PC-3 (cell line): Measurements from ENCODE around the gene EMC9. TPM values are rescaled to one million over a fixed set of nuclear protein-coding genes. Genes with fewer than 3 reads are reported as not detected.

Source experiments
- ATAC-seq: fragments of 200-7000 bp; cut with Tn5 transposase; 2 replicates; pipeline ENCODE4 v1.9.1; 2020; ENCODE audit warnings: mild to moderate bottlenecking, moderate library complexity
- BruUV-seq: library from RNA; stranded (reverse); fragments of 400-500 nt; replicated peaks from 2 replicates; lab custom pipeline; 2021; lab: Mats Ljungman, UMichigan
- CTCF ChIA-PET: fragments of 300-600 bp; sonication (Branson Sonifier 250); formaldehyde crosslinking; loops from one replicate; lab custom pipeline; 2022; ENCODE audit warnings: antibody characterized with exemption; lab: Charles Lee
- POLR2A ChIA-PET: fragments of 300-600 bp; sonication (Branson Sonifier 250); formaldehyde crosslinking; loops from one replicate; lab custom pipeline; 2022; ENCODE audit warnings: antibody characterized with exemption; ENCODE audit not compliant: unreplicated experiment; lab: Charles Lee
- DNase-seq: peaks from one replicate; pipeline ENCODE4 v3.0.0-alpha.2; 2015
- H2AFZ ChIP-seq: fragments of 300-600 bp; sonication (generic); 2 replicates; pipeline ENCODE4 v1.6.0; 2016; ENCODE audit warnings: antibody characterized with exemption, low read length
- H3F3A ChIP-seq: fragments of 300-600 bp; sonication (generic); one replicate; pipeline ENCODE4 v1.6.0; 2017; ENCODE audit warnings: antibody characterized with exemption, low read length, control low read depth, mild to moderate bottlenecking; ENCODE audit not compliant: unreplicated experiment
- H3K27ac ChIP-seq: fragments of 300-600 bp; sonication (generic); 2 replicates; pipeline ENCODE4 v1.5.1; 2016; ENCODE audit warnings: mild to moderate bottlenecking, low read length
- H3K27me3 ChIP-seq: fragments of 300-600 bp; sonication (generic); 2 replicates; pipeline ENCODE4 v1.6.1; 2016; ENCODE audit warnings: low read length, mixed read lengths
- H3K36me3 ChIP-seq: fragments of 300-600 bp; sonication (generic); 2 replicates; pipeline ENCODE4 v1.6.1; 2016; ENCODE audit warnings: low read depth, mixed run types, low read length, mixed read lengths
- H3K4me1 ChIP-seq: fragments of 300-600 bp; sonication (generic); 2 replicates; pipeline ENCODE4 v1.5.1; 2016; ENCODE audit warnings: low read length; ENCODE audit not compliant: insufficient read depth
- H3K4me2 ChIP-seq: fragments of 300-600 bp; sonication (generic); 2 replicates; pipeline ENCODE4 v1.6.0; 2016; ENCODE audit warnings: low read length
- H3K4me3 ChIP-seq: fragments of 300-600 bp; sonication (generic); 2 replicates; pipeline ENCODE4 v1.5.1; 2016; ENCODE audit warnings: mild to moderate bottlenecking, low read length, mixed read lengths
- H3K79me2 ChIP-seq: fragments of 300-600 bp; sonication (generic); 2 replicates; pipeline ENCODE4 v1.6.1; 2017; ENCODE audit warnings: low read length, mixed read lengths
- H3K9ac ChIP-seq: fragments of 300-600 bp; sonication (generic); 2 replicates; pipeline ENCODE4 v1.6.0; 2016; ENCODE audit warnings: mild to moderate bottlenecking, low read length
- H3K9me2 ChIP-seq: fragments of 300-600 bp; sonication (generic); replicated peaks from 2 replicates; pipeline ENCODE4 v1.6.1; 2016; ENCODE audit warnings: mixed run types, low read length, mixed read lengths
- H3K9me3 ChIP-seq: fragments of 300-600 bp; sonication (generic); 2 replicates; pipeline ENCODE4 v1.6.1; 2016; ENCODE audit warnings: low read length, mixed read lengths
- H4K20me1 ChIP-seq: fragments of 300-600 bp; sonication (generic); 2 replicates; pipeline ENCODE4 v1.6.1; 2016; ENCODE audit warnings: low read length, mixed read lengths
- EZH2 ChIP-seq: fragments of 300-600 bp; sonication (generic); IDR thresholded peaks from one replicate; pipeline ENCODE4 v1.6.1; 2017; ENCODE audit warnings: antibody characterized with exemption, mild to moderate bottlenecking, low read length; ENCODE audit not compliant: unreplicated experiment
- EZH2phosphoT487 ChIP-seq: fragments of 300-600 bp; sonication (generic); IDR thresholded peaks from 2 replicates; pipeline ENCODE4 v1.6.1; 2018; ENCODE audit warnings: mild to moderate bottlenecking, antibody characterized with exemption, low read length, borderline replicate concordance
- intact Hi-C: fragments of 100-400 bp; cut with micrococcal nuclease; formaldehyde crosslinking; loops from 2 replicates; pipeline ENCODE4 v1.9.0; 2023
- total RNA-seq: library from RNA; depleted of rRNA; stranded (reverse); fragments of >200 nt; gene quantifications from 2 replicates; pipeline ENCODE4 v1.2.3, GENCODE V29; 2014
- TF ChIP-seq, protein P1 (sequence below): fragments of 300-600 bp; sonication (generic); conservative IDR thresholded peaks from 2 replicates; pipeline ENCODE4 v1.5.1; 2017; ENCODE audit warnings: antibody characterized with exemption, low read depth, mild to moderate bottlenecking, low read length

The EMC9 gene
- total RNA-seq, 1 experiment from 2014 or later, result 30.1 TPM

DNA sequence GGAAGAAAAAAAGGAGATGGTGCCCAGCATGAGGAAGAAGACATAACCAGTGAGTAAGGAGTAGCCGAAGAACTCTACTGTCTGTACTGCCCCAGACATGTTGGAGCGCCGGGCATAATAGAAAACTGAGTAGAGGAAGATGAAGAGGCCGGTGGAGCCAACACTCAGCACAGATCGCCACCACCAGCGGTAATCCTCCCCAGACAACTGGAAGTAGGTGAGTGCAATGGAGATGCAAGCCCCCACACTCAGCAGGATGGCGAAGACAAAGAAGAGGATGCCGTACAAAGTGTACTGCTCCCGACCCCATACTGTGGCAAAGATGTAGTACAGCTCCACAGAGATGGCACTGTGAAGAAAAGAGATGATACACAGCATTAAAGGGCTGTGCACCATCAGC, 48.1 kb upstream of the EMC9 start:
- Histone ChIP-seq H3K27ac (no peak overlapping the region), H3K4me2 (peak overlapping the region; percentile 86), H3F3A (no peaks in the 10 kb centered on the region), H3K36me3 (peaks cover 24% of the 10 kb centered on the region; the same call in 1 of the 2 replicates), H3K4me3 (peak overlapping the region; percentile 76; the same call in 1 of the 2 replicates), H3K9me3 (no peaks in the 10 kb centered on the region), H4K20me1 (no peaks in the 10 kb centered on the region), H3K9ac (peak overlapping the region; percentile 90; the same call in 1 of the 2 replicates), H3K4me1 (peaks cover 10% of the 10 kb centered on the region), H3K79me2 (peaks cover 51% of the 10 kb centered on the region), H3K9me2 (no peaks in the 10 kb centered on the region), H2AFZ (peak overlapping the region; percentile 21; the same call in 1 of the 2 replicates), H3K27me3 (no peaks in the 10 kb centered on the region)
- intact Hi-C loops, result no loop called here
- no TSS peak for BruUV-seq
- DNase-seq (no peak), ATAC-seq (no peak)
- ChIA-PET CTCF (no interaction called here), POLR2A (no interaction called here)
- TF ChIP-seq EZH2, result no peak
- TF ChIP-seq, protein P1, sequence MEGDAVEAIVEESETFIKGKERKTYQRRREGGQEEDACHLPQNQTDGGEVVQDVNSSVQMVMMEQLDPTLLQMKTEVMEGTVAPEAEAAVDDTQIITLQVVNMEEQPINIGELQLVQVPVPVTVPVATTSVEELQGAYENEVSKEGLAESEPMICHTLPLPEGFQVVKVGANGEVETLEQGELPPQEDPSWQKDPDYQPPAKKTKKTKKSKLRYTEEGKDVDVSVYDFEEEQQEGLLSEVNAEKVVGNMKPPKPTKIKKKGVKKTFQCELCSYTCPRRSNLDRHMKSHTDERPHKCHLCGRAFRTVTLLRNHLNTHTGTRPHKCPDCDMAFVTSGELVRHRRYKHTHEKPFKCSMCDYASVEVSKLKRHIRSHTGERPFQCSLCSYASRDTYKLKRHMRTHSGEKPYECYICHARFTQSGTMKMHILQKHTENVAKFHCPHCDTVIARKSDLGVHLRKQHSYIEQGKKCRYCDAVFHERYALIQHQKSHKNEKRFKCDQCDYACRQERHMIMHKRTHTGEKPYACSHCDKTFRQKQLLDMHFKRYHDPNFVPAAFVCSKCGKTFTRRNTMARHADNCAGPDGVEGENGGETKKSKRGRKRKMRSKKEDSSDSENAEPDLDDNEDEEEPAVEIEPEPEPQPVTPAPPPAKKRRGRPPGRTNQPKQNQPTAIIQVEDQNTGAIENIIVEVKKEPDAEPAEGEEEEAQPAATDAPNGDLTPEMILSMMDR, result no peak
- no peak for TF ChIP-seq EZH2phosphoT487

DNA sequence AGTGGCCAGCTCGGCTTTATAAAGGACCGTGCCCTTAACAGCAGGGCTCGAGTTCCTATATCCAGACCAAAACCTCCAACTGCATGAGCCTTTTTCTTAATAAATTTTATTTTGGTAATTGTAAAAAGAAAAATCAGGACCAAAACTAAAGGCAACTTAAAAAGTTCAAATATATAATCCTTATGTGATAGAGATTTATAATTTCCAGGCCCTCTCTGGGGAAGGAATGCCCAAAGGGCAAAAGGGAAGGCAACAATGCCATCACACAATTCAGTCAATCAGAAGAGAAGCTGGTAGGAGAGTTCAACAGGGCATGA, 47.6 kb upstream of the EMC9 start:
- peak overlapping the region; percentile 90; the same call in 1 of the 2 replicates for H3K9ac ChIP-seq
- H3K79me2 ChIP-seq, result peaks cover 47% of the 10 kb centered on the region
- peak overlapping the region; percentile 76 for H3K4me3 ChIP-seq
- H3F3A ChIP-seq, result no peaks in the 10 kb centered on the region
- ATAC-seq, result no peak
- no peaks in the 10 kb centered on the region for H3K9me2 ChIP-seq
- intact Hi-C loops, result no loop called here
- ChIA-PET CTCF (no interaction called here), POLR2A (no interaction called here)
- peaks cover 24% of the 10 kb centered on the region; the same call in 1 of the 2 replicates for H3K36me3 ChIP-seq
- DNase-seq, result no peak
- BruUV-seq, result no TSS peak
- H3K27ac ChIP-seq, result no peak overlapping the region
- H3K4me2 ChIP-seq, result peak overlapping the region; percentile 86
- peaks cover 8% of the 10 kb centered on the region for H3K4me1 ChIP-seq
- no peaks in the 10 kb centered on the region for H3K9me3 ChIP-seq
- no peaks in the 10 kb centered on the region for H3K27me3 ChIP-seq
- no peak for TF ChIP-seq EZH2phosphoT487
- no peak for TF ChIP-seq EZH2
- TF ChIP-seq, protein P1, result no peak
- no peaks in the 10 kb centered on the region for H4K20me1 ChIP-seq
- H2AFZ ChIP-seq, result peak overlapping the region; percentile 21; the same call in 1 of the 2 replicates

DNA sequence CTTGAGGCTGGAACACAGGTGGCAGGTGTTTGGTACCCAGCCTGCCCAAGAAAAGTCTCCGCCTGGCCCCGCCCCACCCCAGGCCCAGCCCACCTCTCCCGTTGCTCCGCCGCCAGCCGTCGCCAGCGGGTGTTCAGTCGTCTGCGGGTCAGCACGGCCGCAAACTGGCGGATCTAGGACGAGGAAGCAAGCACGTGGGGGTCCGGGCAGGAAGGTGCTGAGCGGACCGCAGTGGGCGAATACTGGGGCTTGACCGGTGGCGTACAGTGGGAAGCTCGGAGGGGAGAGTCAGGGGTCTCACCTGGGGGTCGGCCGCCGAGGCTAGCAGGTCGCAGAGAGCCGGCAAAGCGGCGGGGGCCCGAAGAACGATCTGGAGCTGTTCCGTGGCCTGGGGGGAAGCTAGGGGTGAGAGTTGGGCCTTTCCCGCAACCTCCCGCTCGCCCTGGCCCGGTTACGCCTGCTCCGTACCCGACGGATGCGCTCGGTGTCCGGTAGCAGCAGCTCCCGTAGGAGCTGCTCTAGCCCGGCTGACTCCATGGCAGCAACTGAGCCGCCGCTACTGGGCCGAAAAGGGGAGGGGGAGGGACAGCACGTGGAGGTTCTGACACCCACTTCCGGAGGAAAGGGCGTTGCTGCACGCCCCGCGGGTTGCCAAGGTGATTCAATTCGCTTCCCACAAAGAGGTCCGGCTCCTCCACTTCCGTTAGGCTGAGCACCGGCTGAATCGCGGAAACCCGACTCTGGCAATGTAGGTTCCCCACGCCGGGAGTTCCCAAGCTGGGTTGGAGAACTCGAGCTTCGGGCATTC, 47.1 kb upstream of the EMC9 start, which contains the start of gene IPO4:
Gene IPO4 (minus strand): TSS at position 566 of the 808 bp plus-strand sequence. CDS start 29 bp downstream, at position 537.
- Histone ChIP-seq H3F3A (no peaks in the 10 kb centered on the region), H3K9me3 (no peaks in the 10 kb centered on the region), H3K4me2 (peak within 1 kb of the TSS; percentile 86), H3K4me1 (peaks cover 8% of the 10 kb centered on the region), H3K9ac (peak within 1 kb of the TSS; percentile 90), H3K27me3 (no peaks in the 10 kb centered on the region), H3K9me2 (no peaks in the 10 kb centered on the region), H4K20me1 (no peaks in the 10 kb centered on the region), H3K79me2 (peaks cover 44% of the 10 kb centered on the region), H3K4me3 (peak within 1 kb of the TSS; percentile 76), H3K36me3 (peaks cover 24% of the 10 kb centered on the region; the same call in 1 of the 2 replicates), H3K27ac (peak within 1 kb of the TSS; percentile 64), H2AFZ (peak within 1 kb of the TSS; percentile 54)
- POLR2A ChIA-PET, result no interaction called here
- intact Hi-C loops, result no loop called here
- DNase-seq (peak; percentile 98), ATAC-seq (peak; percentile 90)
- TF ChIP-seq, protein P1, result no peak
- TF ChIP-seq EZH2phosphoT487 (no peak), EZH2 (no peak)
- TSS peak; percentile 69 for BruUV-seq
- CTCF ChIA-PET, result no interaction called here
